HG02571 (cell line): ENCODE measurements around the gene KHDRBS2.

Source experiments
- ATAC-seq: cut with Tn5 transposase; IDR thresholded peaks from one replicate; pipeline ENCODE4 v1.9.1; 2021; ENCODE audit warnings: mild to moderate bottlenecking, moderate library complexity; ENCODE audit not compliant: unreplicated experiment

KHDRBS2 gene

DNA sequence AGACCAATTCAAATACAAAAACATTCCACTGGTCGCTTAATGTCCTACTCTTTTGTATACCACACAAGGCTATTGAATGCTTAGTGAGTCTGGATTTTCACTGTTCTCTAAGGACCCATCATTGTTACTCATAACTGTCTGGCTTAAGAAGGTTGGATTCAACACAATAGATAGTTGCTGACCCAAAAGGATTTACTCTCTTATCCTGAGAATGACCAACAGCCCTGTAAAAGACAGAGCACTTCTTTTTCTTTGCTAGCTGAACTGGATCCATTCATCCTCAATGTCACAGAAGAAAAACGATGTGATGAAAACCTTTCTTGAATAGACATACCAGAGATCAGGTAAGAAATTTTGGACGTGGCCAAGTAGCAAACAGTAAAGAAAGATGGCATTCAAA lies 645.6 kb downstream of the KHDRBS2 start:
- no peak for ATAC-seq
